Psoas muscle (tissue), 8 donors: ENCODE results near the gene TBRG4. TPM values are rescaled to one million over a fixed set of nuclear protein-coding genes. Genes with fewer than 3 reads are reported as not detected.

Source experiments
- ATAC-seq, 4 donors: fragments of 200-7000 bp; cut with Tn5 transposase; one replicate each; pipeline ENCODE4 v1.9.1; 2020; ENCODE audit warnings: moderate library complexity in 3 of 4, mild to moderate bottlenecking in 2 of 4
- DNase-seq, 2 donors: peaks; one replicate each; pipeline ENCODE4 v3.0.0-alpha.2; 2020
- H3K27ac ChIP-seq: fragments of 200-600 bp; one replicate; pipeline ENCODE4 v1.8.0; 2022
- H3K27me3 ChIP-seq, 3 donors: fragments of 200-600 bp in 1 of 3; one replicate each; pipeline versions ENCODE4 v1.6.1 to v1.8.0; 2013 to 2022; ENCODE audit warnings: low read length in 2 of 3, mild to moderate bottlenecking in 2 of 3, moderate library complexity in 1 of 3; ENCODE audit not compliant: insufficient read depth in 3 of 3
- H3K36me3 ChIP-seq, 2 donors: fragments of 200-600 bp in 1 of 2; one replicate each; pipeline versions ENCODE4 v1.6.1 to v1.8.0; 2013 to 2022; ENCODE audit warnings: low read depth in 1 of 2, mild to moderate bottlenecking in 1 of 2, moderate library complexity in 1 of 2; ENCODE audit not compliant: insufficient read depth in 1 of 2
- H3K4me1 ChIP-seq: fragments of 200-600 bp; one replicate; pipeline ENCODE4 v1.8.0; 2022
- H3K4me3 ChIP-seq: fragments of 200-600 bp; one replicate; pipeline ENCODE4 v1.8.0; 2022; ENCODE audit warnings: mild to moderate bottlenecking
- H3K9me3 ChIP-seq: fragments of 200-600 bp; one replicate; pipeline ENCODE4 v1.8.0; 2022
- WGBS, 3 donors: extraction: QIAGEN DNeasy Blood & Tissue Kit; methylation state at CpG; one replicate each; pipeline versions ENCODE4 v1.1.6 to v1.1.7; 2013; 5-methylcytosine and 5-hydroxymethylcytosine counted together
- intact Hi-C, 2 donors: fragments of 100-400 bp; cut with DNase I; formaldehyde crosslinking; loops; one replicate each; pipeline versions ENCODE4 v1.11.0 to v1.14.2; 2022
- polyA plus RNA-seq, 3 donors: library from polyadenylated mRNA; stranded (reverse); fragments of 200-250 nt; gene quantifications; one replicate each; pipeline ENCODE4 v1.2.3, GENCODE V29; 2013
- total RNA-seq, 4 donors: library from RNA; stranded (reverse); fragmentation: NEBNext Ultra II Directional in 2 of 4; extraction: Animal tissue kit (Norgen Biotek cat#: 25700) in 2 of 4; gene quantifications; one replicate each; pipeline versions ENCODE4 v1.2.1 to v1.2.4, GENCODE V29; 2021 to 2023
- TF ChIP-seq, protein P1 (sequence below): fragments of 200-600 bp; IDR thresholded peaks from one replicate; pipeline ENCODE4 v1.8.0; 2022; ENCODE audit warnings: antibody characterized with exemption
- donor health status: healthy with polysubstance abuse.
- donor health status: DM: no; HTN: no; CAD: no; lungs with moderate emphysema.
- donor health status: Bipolar disorder and iron deficiency.
- donor health status: healthy.
- donor health status: DM: yes; HTN: yes; CAD: no.
- donor health status: DM: no; HTN: no; CAD: no.
- donor health status: DM: no; HTN: no; CAD: no.
- donor health status: DM: yes; HTN: yes; CAD: no.

The TBRG4 gene
- total and polyA plus RNA-seq, 7 donors, result 70.9 to 195 (median 91.6) TPM

DNA sequence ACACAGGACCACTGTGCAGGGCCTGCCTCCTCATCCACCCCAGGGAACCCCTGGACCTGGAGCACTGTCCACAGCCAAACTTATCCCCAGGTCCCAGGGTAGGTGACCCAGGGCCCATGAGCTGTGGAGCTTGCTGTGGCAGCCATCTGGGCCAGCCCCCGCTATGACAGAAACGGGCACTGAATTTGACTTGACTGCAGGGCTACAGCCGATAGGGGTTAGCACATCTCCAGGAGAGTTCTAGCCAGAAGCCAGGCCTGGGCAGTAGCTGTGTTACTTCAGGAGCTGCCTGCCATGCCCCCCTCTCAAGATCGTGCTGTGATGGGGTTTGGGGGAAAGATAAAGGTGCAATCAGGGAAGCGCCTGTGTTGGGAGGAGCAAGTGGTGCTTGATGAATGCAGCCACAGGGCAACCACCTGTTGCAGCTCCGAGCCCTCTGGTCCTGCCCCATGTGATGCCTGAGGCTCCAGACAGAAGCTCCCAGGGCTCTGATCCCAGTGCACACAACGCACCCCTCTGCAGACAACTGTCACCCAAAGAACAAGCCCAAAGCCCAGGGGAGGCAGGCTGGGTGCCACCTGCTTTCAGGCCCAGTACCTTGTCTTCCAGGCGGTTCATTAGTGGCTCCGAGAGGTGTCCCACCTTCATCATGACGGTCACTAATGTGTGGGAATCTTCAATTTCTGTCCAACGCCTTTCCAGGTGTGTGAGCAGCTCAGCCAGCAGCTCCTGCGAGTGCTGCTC lies 6.5 kb downstream of the TBRG4 start:
- intact Hi-C loops, result no loop called here
- TF ChIP-seq, protein P1, sequence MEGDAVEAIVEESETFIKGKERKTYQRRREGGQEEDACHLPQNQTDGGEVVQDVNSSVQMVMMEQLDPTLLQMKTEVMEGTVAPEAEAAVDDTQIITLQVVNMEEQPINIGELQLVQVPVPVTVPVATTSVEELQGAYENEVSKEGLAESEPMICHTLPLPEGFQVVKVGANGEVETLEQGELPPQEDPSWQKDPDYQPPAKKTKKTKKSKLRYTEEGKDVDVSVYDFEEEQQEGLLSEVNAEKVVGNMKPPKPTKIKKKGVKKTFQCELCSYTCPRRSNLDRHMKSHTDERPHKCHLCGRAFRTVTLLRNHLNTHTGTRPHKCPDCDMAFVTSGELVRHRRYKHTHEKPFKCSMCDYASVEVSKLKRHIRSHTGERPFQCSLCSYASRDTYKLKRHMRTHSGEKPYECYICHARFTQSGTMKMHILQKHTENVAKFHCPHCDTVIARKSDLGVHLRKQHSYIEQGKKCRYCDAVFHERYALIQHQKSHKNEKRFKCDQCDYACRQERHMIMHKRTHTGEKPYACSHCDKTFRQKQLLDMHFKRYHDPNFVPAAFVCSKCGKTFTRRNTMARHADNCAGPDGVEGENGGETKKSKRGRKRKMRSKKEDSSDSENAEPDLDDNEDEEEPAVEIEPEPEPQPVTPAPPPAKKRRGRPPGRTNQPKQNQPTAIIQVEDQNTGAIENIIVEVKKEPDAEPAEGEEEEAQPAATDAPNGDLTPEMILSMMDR, result no peak
- DNase-seq (peak in 1 of 2 donors; percentile 15), ATAC-seq (no peak)
- H3K27ac ChIP-seq, result peak overlapping the region; percentile 67
- H3K4me3 ChIP-seq, result no peak overlapping the region
- no peaks in the 10 kb centered on the region for H3K9me3 ChIP-seq
- H3K36me3 ChIP-seq, result peaks cover 24 to 94% of the 10 kb centered on the region in 2 donors
- peaks cover 26% of the 10 kb centered on the region for H3K4me1 ChIP-seq
- no peaks in the 10 kb centered on the region for H3K27me3 ChIP-seq
- 88 to 93% (median 91%) methylated on average over 12 of the region's 12 CpGs for WGBS, 3 donors

DNA sequence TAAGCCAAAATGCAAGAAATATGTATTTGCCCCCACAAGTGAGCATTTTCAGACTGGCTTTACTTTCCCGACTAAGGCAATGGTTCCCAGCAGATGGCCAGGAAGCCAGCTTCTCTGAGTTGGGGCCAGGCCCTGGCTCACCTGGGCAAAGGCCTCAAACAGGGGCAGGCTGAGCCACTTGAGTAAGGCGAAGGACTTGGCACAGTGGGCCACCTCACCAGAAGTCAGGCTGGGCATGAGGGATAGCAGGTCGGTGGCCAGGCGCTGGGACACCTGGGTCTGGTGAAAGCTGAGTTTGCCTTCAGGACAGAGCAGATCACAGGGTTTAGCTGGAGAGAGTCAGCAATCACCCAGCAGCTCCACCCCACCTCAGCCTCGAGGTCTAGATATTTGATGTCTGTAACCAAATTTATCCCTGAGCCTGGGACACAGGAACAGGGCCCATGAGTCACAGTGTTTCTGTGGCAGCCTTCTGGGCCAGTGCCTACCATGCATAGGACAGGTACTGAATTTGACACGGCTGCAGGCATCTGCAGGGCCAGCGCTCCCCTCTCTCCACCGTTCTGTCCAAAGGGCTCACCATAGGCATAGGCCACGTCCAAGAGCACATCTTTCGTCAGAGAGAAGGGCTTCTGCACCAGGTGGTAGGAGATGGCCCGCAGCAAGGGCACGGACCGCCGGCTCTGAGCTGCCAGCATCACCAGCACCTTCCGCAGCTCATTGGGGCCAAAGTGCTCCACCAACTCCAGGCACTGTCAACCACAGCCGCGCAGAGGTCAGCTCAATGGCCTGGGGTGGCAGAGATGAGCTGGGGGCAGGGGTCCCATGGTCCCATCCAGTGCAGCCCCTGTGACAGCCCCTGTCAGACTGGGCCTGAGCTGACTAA lies 7.3 kb downstream of the TBRG4 start:
- 84 to 91% (median 89%) methylated on average over 17 of the region's 17 CpGs for WGBS, 3 donors
- peak; percentile 61 to 78 (median 64) for ATAC-seq
- Histone ChIP-seq H3K4me3 (no peak overlapping the region), H3K36me3 (peaks cover 24 to 100% of the 10 kb centered on the region in 2 donors), H3K27me3 (no peaks in the 10 kb centered on the region), H3K4me1 (peaks cover 23% of the 10 kb centered on the region), H3K9me3 (no peaks in the 10 kb centered on the region), H3K27ac (peak overlapping the region; percentile 63)
- TF ChIP-seq, protein P1, result no peak
- intact Hi-C loops, result no loop called here
- DNase-seq, result peak in 1 of 2 donors; percentile 53

DNA sequence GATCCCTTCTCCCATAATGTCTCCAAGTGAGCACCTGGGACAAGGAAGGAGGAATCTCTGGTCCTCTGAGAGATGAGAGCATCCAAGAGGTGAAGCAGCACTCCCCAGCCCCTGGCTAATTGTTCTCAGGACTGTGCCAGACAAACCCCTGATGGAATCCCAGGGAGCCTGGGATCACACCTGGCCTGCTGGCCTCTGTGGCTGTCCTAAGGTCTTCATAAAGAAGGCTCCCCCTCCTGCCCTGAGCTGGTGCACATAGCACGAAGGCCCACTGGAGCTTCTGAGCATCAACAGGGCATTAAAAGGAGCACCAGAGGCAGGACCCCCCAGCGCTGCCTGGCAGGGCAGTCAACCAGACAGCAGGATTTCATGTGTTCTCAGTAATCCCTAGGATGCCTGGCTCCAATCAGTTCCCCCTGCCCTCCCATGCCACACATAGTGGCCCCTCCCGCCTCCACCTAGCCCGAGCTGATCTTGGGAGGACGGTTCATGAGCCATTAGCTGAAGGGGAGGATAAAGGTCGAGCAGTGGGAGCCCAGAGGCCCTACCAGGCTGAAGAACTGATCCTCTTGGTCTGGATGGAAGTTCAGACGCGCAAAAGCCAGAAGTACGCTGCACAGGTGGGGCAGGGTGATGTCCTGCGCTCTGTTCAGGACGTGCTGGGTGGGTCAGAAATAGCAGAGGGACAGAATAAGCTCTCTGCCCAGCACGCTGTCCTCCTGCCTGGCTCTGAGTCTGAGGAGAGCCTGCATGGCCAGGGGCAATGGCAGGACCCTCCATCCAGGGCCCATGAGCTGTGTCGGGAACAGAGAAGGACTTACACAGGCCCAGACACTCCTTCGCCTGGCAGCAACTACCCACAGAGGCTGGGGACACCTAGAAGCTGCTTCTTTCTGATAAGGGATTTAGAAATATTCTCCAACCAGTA lies 8.4 kb downstream of the TBRG4 start:
- H3K27ac ChIP-seq, result peak overlapping the region; percentile 63
- no peaks in the 10 kb centered on the region for H3K27me3 ChIP-seq
- H3K36me3 ChIP-seq, result peaks cover 19 to 100% of the 10 kb centered on the region in 2 donors
- intact Hi-C loops, result no loop called here
- TF ChIP-seq, protein P1, result no peak
- DNase-seq (peak in 1 of 2 donors; percentile 33), ATAC-seq (no peak)
- H3K9me3 ChIP-seq, result no peaks in the 10 kb centered on the region
- H3K4me1 ChIP-seq, result peaks cover 12% of the 10 kb centered on the region
- WGBS, 3 donors, result 78 to 90% (median 85%) methylated on average over 14 of the region's 14 CpGs
- no peak overlapping the region for H3K4me3 ChIP-seq

- Histone ChIP-seq H3K27ac (no peak overlapping the region), H3K9me3 (no peaks in the 10 kb centered on the region), H3K36me3 (peaks cover 16 to 96% of the 10 kb centered on the region in 2 donors), H3K4me3 (no peak overlapping the region), H3K27me3 (no peaks in the 10 kb centered on the region), H3K4me1 (no peaks in the 10 kb centered on the region)
- WGBS, 3 donors, result 84 to 94% (median 89%) methylated on average over 10 to 12 of the region's 12 CpGs
- DNase-seq, result peak in 1 of 2 donors; percentile 42
- ATAC-seq, result no peak
- TF ChIP-seq, protein P1, result no peak
- intact Hi-C loops, result no loop called here
Observed at GRCh38 chr7:45101748-45102147, 9.7 kb downstream of the TBRG4 start.
